ENCODE data around the gene RAD51B.
"Not testable (repeated sequence)": the region's sequence is repeated elsewhere in the genome, so short reads cannot be mapped to it uniquely, and the experiment has no call there.

RAD51B gene

DNA sequence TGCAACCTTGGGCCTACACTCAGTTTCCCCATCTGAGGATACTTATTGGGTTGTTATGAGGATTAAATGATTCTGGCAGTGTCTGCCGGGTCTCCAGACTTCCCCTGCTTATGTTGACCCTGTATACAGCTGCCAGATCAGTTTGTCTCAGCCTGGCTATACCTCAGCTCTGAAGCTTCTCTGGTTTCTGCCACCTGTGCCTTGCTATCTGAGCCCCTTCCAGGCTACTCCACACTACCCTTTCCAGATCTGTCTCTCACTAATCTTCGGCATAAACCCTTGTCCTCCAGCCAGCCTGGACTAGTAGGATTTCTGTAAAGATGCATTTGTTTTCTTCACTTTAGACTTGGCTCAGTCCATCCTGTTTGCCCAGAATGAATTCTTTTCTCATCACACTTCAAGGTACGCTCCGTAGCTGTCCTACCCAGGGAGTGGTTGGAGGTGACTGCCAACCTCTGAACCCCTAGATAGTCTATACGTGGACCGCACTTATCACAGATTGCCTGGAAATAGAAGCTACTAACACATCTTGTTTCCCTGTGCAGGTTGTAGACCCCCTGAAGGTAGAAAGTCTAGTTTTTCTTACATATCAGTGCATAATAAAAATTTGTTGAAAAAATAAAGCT, 422.4 kb downstream of the RAD51B start:
- DNase-seq = no peak

DNA sequence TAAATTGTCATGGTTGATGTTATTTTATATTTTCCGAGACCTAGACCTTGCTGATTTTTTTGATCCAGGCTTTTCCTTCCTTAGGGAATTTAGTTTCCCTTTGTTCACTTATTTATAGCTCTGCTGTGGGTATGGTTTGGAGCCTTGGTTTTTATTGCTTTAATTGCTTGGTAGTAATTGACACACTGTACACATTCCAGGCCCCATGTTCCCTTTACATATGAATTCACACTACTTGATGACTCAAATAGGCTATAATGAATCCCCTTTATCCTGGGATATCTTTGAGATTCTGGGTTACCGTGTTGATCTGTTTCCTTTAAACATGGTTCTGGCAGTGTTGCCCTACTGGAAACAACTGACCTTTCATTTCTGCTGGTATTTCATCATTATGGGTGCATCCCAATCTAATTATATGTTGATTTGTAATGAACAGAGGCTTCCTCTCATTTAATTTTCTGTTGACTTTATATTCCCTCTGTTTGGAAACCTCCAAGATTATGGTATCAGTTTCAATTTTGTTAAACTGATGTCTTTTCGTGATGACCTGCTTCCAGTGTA, 424.0 kb downstream of the RAD51B start:
- DNase-seq = no peak

DNA sequence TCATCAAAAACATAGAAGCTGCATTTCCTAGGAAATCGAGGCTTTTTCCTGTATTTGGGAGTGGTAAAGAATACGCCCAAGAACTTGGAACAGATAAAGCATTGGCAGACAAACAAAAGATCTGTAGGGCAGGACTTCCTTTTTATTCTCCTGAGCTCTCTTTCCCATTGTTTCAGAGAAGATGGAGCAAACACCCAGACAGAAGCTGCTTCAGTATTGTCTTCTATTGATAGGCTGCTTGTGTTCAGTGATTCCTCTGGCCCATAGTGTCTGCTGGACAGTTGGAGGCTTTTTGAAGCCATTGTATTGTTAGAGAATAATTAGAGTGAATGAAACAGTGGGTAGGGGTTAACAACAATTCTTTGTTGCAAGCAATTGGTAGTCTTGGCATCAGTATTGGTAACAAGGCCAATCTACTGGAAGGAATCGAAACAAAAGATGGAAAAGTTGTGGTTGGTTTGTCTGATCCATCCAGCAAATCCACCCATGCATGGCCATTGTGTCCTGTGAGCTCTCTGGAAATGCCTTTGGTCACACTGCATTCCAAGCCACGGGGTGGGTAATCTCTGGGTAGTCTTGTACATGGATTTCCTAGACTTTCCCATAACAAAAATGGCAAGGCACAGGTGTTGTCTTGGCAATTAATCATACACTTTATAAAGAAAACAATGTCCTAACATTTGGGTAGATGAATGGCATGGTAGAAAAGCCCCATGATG, 424.8 kb downstream of the RAD51B start:
- no peak for DNase-seq

DNA sequence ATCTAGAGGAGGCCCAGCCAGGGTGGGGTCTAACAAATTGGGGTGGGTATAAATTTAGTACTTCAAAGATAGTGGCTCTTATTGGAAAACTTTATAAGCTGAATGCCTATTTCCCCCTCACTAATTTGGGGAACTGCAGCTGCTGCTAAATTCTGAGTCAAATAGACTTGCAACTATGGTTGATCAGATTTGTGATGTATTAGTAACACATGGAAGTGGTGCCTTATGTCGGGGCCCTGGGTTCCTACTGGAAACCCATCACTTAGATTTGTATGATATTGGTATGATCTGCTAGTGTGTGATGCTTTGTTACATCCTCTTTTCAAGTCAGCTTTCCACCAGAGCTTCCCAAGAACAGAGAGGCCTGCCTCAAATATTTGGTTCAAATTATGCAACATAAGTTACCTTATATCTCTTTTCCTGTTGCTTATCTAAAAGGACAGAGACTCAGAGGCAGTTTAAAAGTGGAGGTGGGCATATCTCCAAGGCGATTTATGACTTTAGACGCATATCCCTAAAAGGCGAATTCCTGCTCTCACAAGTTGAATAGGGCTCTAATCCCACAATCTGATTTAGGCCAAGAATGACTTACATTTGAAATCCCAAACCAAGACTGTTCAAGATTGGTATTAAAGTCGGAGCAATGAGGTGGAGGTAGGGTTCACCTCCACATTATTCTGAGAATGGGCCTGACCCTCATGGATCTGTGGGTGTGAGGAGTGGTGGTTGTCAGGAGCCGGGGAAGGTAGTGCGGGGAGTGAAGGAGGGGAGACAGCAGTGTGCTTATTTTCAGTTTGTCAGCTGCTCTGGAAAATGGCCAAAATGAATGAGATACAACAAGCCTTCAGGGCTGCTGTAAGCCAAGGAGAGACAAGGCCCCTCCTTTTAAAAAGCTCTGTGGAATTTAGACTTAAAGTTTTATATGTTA, 425.8 kb downstream of the RAD51B start:
- DNase-seq = peak; percentile 62

DNA sequence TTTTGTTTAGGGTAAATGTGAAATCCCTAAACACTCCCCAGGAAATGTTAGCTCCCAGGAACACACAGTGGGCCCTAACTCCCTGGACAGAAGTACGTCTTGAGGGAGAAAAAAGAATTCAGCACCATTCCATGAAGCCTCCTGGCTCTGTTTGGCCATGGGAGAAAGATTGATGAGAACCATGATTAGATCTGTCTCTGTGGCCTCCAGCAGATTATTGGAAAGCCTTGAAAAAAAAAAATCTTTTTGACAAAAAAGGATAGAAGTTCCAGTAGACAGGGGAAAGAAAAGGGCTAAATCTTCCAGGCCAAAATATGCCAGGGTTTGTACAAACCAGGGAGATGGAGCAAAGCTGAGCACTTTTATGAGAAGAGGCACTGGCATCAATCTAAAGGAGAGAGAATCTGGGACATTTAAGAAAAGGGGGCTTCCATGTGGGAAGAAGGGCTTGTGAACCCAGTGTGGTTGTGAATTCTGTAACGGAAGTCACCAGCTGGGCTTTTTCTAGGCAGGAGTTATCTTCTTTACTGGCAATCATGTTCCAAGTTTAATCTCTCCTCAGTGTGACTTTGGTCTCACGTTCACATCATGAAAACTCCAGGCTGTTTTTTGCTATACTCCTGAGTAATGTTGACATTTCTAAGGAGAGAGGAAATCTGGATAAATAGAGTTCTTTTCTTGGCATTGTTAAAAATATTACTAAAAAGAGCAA, 426.7 kb downstream of the RAD51B start:
- no peak for DNase-seq

DNA sequence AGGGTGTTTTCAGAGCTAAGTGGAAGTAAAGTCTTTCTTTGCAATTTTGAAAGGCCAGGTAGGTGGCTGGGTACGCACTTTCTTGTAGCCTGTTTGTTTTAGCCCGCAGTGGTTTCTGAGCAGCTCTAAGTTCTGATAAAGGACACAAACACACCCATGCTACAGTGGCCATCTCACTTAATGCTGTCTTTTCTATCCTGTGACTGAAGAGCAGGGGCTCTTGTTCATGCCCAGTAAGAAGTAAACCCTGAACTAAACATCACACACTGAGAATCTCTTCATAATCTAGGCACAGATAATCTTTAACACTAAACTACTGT, 427.2 kb downstream of the RAD51B start:
- no peak for DNase-seq

DNA sequence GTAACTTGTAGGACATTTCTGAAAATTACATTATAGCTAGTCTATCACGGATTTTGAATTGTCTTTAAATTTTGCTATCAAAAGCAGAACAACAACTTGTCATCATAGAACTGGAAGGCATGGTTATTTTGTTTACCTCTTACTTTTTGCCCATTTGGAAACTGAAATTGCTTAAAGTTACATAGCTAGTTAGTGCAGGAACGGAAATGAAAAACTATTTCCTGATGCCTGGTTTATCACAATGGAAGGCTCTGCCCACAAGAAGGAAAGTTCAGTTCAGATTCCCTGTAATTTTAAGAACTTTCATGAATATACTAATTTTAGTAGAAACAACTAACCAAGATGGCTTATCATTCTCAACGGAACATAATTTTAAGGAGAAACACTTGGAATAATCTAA, 427.7 kb downstream of the RAD51B start:
- no peak for DNase-seq

DNA sequence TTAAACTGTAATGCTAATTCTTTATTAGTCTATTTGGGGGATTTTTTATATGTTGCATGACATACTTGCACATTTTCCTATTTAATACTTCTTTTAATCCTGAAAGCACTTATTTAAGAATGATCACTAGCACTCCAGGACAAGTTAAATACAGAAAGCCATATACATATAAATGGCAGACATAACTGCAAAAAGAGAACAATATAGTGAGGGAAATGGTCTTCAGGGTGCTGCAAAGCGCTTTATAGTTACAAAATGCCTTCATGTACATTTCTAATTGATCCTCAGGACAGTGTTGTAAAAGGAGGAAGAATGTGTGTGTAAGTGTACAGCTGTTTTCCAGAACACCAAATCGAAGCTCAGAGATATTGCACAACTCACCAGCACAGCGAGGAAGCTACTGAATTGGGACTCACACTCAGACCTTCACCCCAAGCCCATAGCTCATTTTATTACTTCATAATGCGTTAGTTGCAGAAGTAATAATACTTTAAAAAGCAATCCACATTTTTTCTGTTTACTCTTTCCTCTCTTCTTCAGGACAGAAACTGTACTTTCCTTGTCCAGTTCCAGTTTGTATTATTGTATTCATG, 428.2 kb downstream of the RAD51B start:
- no peak for DNase-seq

DNA sequence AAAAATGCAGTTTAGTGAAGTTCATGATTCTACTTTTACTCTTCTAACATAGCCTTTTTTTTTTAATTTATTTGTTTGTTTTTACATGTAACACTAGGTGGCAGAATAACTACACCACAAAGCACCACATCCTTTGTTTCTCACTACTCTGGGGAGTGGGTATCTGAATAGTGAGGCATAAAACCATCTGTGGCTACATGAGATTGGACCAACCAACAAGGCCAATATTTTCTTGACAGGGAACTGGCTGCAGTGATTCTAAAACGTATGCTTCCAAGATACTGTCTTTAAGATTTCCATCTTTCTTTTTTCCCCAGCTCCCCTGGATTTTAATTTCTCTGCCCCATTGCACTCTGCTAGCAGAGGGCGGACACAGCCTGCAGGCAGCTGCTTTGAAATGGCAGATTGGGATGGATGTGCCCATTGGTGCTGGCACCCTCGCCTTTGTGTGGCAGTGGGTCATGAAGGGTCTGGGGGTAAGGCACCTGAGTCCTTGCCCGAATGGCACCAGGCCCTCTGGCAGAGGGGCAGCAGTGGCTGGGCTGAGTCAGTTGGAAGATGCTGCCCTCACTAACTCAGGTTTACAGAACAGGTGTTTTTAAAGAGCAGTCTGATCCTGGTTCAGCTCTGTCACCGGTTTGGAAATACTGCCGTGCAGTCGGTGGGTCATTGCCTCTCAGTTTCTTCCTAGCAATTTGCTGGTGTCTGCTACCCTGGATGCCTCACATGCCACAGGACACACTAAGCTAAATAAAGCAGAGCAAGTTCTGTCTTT, 429.1 kb downstream of the RAD51B start:
- DNase-seq = peak; percentile 62

DNA sequence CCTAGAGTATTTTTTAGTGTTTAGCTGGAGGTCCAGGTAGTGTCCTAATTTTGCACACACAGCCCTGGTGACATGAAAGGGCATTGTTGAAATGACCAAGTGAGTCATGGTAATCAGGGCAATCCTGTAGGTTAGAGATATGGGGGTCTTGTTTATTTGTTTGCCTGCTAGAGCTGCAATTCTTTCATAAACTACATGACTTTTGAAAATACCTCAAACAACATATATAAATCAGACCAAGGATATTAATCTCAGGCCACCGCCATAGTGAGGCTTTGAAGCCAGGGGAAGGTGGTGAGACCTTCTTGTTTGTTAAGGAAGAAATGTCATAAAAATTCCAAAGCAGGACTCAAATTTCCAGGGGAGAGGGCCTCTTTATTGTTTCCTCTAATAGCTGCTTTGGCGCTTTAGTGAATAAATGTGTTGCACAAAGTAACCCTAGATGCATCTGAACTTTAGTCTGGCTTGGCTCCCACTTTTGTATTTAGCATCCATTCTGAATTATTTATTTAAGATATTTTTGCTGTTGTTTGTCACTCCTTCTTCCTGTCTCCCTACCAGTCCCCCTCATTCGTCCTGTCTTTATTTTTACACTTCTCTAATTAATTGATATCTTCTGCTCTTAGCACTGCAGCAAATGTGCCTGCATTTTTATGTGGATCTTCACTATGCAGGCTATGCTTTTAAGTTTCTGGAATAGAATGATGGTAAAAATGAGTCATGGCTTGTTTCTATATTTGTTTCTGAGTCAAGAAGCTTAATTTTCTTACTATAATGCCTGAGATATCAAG, 430.3 kb downstream of the RAD51B start:
- peak; percentile 38 for DNase-seq

DNA sequence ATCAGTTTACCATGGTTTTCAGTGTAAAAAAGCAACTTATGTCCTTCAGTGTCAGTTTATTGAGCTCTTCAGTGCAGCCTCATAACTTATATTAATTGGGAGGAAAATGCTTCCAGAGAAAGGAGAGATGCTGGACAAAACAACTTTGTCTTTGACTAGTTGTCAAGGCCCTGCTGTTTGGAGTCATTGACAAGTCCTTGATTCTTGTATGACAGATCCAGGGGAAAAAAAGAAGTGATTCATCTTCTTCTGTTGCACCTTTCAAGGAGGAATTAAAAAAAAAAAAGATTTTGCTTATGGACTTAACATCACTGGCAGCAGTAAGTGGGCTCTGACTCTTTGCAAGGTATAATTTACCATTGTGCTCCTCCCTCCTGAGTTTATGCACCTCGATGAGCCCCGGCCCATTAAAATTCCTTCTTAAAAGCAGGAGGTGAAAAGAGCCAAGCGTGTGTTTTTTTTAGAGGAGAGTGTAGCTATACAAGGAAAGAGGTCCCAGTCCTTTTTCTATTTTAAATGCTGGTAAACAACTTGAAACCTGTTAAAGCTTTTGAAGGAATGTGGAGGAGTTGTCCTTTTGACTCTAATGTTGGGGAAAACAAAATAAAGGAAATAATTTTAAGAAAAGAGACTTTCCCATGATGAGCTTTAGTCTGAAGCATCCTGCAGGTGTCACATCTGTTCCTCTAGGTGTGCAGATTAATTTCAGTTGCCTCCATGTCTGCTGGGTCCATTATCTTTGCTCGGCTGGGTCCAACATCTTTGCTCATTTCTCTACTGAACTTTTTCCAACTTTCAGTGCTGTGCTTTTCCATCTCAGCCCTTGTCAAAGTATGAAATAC, 431.6 kb downstream of the RAD51B start:
- DNase-seq = no peak

DNA sequence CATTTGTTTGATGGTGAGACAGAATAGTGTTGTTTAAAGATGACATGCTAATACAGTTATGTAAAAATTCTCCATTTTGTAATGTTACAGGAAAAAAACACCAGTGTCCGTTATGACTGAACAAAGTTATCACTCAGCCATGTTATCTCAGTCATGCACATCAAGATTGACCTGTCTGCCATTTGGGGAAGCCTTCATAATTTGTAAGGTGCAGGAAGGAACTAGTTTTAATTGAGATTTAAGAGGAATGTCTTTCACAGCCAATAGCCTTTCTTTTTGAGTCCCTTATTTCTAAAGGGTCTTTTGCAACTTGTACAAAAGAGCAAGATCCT, 432.2 kb downstream of the RAD51B start:
- DNase-seq = no peak

DNA sequence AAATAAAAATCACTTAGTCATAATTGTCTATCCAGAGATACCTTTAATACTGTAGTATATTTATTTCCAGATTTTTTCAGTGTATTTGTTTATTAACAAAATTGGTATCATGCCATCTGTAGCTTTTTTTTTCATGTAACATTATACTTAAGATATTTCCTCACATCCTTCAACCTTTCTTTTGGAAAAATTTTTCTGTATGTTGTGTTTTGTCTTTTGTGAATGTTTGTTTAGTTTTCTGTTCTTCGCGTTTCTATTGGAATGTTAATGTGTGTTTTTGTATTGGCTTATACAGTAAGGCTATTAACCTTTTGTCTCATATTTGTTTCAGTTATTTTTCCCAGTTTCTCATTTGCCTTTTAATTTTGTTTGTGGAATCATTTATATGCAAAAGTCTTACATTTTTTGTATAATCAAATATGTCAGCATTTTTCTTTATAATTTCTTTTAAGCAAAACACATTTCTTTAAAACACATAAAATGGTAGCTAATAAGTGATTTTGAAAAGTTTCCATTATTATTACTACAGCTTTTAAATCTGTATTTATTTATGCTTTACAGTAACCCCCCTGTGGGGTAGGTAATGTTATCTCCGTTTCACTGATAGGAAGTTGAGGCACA, 433.7 kb downstream of the RAD51B start:
- no peak for DNase-seq

DNA sequence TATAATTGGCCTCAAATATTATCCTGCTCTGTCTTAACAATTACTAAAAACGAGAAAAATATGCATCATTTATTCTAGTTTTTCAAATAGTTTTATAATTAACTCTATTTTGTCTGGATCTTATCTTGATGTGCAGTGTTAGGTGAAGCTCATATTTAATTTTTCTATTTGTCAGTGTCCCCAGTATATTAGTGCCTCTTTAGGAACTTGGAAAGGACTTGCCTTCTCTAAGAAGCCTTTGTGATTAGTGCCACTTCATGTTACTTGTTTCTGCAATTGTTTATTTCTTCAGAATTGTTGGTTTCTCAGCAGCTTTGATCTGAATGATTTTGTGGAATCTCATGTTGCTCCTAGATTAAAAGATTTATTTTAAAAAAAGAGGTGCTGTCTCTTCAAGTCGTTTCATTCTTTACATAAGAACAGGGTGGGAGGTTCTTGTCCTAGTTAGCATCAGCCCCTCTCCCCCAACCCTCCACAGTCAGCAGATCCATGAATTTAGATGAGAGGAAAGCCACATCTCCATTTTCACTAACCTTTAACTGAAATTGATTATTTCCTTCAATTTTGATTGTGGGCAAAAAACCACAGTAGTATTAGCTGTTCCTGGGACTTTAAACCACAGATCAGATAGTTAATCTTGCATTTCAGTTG, 434.4 kb downstream of the RAD51B start:
- DNase-seq = no peak

DNA sequence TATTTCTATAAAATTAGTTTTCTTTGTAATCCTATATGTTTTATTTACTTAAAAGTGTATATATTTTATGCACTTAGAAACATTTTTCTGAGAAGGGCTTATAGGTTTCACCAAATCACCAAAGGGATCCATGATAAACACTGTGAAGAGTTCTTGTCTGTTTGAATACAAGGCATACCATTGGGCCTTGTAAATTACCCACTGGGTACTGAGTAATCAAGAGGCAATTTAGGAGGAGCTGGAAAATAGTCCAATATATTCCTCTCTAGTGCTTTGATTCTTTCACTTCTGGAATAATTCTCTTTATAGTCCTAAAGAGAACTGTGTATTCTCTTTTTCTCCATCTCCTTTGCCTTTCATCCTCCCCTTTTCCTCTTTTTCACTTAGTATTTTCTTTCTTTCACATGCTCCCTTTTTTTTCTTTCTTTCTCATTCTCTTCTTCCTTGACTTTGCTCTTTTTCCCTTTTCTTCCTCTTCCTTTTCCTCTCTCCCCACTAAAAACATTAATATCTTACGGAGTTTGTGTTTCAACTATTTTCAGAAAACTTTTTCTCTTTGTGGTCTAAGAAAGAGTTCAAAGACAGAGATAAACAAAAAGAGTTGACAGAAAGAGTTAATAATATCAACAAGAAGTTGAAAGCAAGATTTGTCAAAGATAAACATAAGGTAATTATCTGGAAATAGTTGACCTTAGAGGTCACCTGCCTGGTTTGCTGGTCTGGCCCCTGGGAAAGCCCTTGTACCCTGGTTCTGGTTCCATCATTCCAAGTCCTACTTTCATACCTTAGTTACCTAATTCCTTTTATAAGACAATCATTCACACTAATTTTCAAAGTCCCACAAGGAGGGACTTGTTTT, 435.3 kb downstream of the RAD51B start:
- no peak for DNase-seq

DNA sequence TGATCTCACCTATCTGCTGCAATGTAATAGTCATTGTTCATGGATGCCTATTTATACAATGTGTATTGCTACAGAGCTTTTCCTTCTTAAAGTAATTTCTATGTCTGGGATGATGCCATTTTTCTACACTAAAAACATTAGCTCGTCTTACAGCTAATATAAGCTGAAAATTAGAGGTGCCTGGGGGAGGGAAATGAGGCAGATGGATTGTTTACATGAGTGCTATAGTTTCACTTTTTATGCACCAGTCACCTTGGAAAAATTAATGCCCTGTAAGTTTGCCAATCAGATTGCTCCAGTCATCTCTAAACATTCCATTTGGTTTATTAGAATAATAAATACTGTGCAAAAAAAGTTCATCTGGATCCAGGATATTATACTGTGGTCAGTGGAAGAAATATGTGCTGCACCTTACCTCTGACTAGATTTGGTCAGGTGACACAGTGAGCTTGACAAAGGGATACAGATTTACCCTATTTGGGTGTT, 436.2 kb downstream of the RAD51B start:
- DNase-seq = peak; percentile 83

DNA sequence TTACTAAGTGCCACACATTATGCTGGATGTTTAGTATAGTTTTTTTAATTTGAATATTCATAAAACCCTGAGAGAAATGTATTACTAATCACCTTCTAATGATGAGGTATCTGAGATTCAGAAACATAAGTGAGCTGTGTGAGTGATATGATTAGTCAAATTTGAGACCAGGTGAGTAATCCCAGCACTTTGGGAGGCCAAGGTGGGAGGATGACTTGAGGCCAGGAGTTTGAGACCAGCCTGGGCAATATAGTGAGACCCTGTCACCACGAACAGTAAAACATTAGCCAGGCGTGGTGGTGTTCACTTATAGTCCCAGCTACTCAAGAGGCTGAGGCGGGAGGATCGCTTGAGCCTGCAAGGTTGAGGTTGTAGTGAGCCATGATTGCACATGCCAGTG, 438.4 kb downstream of the RAD51B start:
- DNase-seq = no peak

DNA sequence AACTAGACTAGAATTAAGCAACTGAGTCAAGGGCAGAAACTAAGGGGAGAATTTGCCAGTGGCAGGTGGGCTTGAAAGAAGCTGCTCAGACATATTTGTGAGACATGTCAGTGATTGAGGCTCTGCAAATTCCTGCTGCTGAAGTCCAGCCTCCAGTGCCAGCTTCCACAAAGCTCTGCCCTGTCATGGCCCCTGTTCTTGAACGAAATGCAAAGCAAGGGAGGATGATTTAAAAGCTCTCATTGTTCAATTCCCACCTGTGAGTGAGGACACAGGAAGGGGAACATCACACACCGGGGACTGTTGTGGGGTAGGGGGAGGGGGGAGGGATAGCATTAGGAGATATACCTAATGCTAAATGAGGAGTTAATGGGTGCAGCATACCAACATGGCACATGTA, 439.4 kb downstream of the RAD51B start:
- DNase-seq = not testable (repeated sequence)
